Measurements from ENCODE around the gene STARD3.

STARD3 gene

DNA sequence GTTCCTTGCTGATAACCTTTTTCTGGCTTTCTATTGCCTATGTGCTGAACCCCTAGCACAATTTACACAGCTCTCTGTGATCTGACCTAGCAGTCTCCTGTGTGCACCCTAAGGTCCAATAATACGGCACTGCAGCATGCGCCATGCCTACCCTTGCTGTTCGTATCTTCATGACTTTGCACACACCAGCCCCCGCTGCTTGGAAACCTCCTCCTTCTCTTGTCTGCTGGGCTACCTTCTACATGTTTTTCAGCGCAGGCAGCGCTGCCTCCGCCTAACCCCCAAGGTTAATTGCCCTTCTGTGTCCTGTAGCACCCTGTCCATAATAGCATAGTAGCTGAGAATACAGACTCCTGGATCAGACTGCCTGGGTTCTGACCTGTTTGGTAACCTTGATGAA is 1.4 kb downstream of the STARD3 start:
- DNase-seq (ENCODE audit: low read depth in 3 of 3), result no peak

DNA sequence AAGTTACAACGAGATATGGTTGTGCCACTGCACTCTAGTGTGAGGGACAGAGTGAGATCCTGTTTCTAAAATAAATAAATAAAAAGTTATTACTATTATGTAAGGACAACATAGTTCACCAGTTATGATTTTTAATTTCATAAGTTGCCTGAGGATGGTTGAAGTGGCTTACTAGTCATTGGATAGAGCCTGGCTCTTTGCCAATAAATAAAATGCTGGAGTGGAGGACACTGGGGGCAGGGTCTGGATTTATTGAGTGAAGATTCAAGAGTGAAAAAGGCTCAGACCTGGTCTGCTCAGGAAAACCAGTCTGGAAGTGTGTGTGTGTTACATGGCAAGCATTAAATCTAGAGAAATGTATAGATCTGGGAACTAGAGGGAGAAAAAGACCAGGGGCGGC is 2.1 kb downstream of the STARD3 start:
- no peak for DNase-seq (ENCODE audit: low read depth in 3 of 3)

DNA sequence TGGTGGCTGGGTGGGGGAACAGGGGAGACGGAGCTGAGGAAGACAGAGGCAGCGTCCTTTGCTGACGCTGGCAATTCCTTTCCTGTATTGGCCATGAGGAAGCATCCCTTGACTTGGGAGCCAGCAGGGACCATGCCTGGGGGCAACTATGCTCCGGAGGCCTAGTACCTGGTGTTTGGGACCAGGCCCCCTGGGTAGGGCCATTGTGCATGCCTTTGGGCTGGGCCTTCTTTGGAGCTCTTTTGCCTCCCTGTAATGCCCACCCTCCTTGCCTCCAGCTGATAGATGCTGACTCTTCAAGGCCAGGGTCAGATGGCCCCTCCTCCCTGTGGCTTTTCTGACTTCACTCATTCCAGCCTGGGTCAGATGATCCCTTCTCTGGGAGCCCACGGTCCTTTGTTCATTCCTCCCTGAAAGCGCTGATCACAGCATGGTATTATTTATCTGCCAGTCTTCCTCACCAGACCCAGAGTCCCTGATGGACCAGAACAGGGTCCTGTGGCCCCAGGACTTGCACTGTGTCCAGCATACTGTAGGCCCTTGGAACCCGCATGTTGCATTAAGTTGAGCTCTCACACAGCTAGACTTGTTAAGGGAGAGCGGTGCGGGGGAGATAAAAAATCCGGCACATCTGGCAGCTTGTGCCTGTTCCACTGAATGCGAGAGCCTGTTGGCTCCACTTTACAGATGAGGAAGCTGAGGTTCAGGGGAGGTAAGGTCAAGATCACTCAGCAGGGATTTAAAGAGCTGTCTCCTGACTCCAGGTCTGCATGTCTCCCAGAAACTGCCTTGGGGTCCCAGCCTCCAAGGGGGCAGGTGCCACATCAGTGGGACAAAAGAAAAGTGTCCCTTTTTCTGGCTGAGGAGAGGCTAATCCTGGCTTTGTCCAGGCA is 2.9 kb downstream of the STARD3 start:
- DNase-seq (ENCODE audit: low read depth in 3 of 3), result no peak

DNA sequence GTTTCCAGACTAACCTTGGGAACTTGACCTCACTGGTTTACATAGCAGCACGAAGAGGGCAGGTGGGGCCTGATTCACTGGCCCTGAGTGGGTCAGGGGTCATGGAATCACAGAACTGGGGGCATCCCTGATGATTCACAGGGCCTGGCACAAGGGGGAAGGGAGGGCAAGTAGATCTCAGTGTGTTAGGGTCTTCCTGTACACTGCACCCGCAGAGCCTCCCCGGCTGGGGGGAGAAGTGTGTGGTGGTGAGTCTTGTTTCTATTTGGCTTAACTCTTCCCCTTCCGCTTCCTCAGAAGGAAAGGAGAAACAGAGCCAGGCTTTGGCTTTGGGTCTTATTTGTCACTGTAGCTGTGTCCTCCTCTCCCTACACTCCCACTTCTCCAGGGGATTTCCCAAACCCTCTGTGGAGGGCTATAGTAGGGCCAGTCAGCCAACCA is 3.7 kb downstream of the STARD3 start:
- no peak for DNase-seq (ENCODE audit: low read depth in 3 of 3)

DNA sequence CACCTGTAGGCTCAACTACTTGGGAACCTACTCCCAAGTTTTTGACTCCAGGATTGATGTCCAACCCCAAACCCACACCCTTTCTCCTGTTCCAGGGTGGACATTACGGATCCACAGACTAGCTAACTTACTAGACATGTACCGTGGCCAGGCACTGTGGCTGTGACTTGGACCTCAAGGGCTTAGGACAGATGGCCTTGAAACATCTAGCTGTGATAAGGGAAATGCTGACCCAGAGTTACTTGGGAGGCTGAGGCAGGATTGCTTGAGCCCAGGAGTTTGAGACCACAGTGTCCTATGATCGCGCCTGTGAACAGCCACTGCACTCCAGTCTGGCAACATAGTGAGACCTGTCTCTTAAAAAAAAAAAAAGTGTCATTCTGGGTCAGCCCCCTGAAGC is 4.2 kb downstream of the STARD3 start:
- no peak for DNase-seq (ENCODE audit: low read depth in 3 of 3)

DNA sequence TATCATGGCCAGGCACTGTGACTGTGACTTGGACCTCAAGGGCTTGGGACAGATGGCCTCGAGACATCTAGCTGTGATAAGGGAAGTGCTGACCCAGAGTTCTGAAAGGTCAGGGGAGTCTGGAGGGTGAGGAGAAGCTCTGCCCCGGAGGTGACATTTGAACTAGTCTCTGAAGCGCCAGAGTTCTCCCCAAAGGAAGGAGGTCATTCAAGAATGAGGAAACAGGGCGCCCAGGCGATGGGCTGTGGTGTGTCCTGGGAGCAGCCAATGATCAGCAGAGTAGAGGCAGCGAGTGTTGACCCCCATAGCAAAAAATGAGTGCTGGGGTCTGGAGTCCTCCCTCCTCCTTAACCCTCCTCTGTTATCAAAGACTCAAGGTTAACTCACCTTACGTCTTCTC is 4.9 kb downstream of the STARD3 start:
- no peak for DNase-seq (ENCODE audit: low read depth in 3 of 3)

DNA sequence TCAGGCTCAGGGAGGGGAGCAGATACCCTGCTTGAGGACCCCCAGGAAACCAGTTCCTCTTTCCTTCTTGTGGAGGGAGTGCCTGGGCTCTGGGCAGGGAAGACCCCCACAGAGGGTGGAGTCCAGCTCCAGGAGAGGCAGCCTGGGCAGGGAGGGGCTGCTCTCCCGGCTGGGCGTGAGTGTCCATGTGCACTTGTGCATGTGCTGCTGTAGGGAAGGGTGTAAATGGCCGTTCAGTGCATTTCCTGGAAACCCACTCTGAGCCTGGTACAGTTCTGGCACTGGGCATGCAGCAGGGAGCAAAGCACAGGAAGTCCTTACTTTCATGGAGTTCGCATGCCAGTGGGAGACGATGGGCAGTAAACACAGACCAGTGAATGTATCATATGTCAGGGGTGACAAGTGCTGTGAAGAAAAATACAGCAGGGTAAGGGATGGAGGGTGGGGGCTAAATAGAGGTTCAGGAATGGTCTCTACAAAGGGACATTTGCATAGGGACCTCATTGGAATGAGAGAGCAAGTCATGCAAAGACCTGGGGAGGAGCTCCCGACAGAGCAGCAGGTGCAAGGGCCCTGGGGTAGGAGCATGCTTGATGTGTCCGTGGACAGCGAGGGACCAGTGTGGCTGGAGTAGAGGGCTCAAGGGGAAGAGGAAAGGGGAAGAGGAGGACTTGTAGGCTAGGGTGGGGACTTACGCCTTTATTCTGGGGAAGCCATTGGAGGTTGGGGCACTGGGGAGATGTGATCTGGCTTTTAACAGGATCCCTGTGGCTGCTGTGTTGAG is 5.5 kb downstream of the STARD3 start:
- DNase-seq (ENCODE audit: low read depth in 3 of 3), result no peak

DNA sequence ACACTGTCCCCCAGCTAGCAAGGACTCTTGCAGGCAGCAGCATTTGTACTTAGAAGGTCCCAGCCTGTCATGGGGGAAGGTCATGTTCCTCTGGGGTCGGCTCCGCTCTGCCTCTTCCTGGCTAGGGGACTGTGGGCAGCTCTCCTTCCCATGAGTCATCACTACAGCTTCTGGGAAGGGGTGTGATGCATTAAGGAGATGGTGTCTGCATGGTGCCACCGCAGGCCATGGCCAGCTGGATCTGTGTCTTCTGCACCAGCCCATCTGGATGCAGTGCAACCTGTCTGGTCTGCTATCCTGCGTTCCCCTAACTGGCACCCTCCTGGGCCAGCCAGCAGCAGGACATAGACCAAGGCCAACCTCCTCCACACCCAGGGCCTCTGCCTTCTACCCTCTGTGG is 6.3 kb downstream of the STARD3 start:
- DNase-seq (ENCODE audit: low read depth in 3 of 3), result no peak

DNA sequence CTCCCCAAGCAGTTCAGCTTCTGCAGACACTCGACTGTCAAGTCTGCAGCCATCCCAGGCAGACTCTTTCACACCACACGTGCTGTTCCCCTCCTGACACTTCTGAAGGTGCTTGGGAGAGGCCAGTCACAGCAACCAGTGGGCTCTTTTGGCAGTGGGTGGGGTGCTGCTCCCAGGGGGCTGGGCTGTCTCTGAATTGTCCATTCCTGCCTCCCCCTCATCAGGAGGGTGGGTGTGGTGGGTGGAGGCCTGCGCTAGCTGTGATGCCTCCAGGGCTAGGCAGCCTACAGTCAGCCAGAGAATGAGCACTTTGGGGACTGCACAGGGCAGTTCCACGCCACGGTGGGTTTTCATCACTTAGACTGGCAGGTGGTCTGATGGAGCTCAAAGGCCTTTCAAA is 10.3 kb downstream of the STARD3 start:
- no peak for DNase-seq (ENCODE audit: low read depth in 3 of 3)

DNA sequence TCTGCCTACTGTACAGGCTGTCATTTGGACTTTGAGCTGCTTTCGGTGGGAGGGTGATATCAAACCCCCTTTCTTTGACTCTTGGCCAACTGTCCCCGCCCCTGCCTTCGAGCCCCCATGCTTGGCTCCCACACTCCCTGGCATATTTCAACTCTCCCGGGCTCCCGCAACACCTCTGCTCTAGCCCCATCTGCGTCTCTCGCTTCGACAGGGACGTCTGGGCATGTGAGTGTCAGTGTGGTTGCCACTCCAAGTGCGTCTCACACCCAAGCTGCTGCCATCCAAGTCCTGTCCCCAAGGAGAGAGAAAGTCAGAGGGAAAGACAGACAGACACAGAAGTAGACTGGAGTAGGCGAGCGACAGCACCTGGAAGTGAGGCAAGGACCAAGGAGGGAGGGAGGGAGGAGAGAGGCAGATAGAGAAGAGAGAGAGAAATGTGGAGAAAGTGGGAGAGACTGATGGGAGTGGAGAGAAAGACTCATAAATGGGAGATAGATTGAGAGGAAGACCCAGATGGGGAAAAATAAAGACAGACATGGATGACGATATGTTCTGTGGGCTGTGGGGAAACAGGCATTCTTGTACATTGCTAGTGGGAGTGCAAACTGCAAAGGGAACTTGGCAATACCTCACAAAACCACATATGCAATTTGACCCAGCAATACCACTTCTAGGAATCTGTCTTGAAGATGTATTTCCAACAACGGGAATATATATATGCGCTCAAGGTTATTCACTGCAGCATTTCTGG is 11.8 kb downstream of the STARD3 start:
- DNase-seq (ENCODE audit: low read depth in 3 of 3), result no peak

DNA sequence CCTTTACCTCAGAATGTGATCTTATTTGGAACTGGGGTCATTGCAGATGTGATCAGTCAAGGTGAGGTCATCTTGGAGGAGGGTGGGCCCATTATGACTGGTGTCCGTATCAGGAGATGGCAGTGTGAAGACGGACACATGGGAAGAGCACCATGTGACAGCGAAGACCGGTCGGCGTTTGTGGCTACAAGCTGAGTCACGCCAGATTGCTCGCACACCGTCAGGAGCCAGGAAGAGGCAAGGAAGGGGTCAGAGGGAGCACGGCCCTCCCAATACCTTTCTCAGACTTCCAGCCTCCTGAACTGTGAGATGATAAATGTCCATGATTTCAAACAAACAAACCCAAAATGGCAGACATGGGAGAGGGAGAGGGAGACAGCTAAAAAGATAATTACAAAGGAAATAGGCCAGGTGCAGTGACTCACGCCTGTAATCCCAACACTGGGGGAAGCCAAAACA is 13.2 kb downstream of the STARD3 start:
- no peak for DNase-seq (ENCODE audit: low read depth in 3 of 3)

DNA sequence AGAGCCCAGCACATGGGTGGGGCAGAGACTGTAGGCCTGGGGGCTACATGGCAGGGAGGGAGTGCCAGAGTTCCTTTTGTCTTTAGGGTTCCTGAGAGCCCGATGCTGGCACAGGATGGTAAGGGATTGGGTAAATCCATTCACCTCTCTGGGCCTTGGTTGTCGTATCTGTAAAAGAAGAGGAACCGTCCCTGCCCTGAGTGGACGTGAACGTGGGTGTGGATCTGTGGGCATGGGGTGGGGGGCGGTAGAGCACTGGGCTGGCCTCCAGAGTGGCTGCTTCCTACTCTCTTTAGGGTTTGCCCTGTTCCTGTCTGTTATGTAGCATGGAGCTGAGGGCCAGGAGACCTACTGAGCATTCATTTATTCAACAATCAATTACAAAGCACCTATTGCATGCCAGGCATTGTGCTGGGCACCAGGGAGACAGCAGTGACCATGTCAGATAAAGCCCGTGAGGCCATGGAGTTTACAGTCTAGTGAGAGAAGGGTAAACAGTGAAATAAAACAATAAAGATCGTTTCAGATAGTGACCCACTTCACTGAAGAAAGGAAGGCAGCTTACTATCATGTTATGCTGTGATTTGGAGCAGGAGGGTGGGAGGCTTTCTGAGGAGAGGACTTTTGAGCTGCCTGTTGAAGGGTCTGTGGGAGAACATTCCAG is 15.1 kb downstream of the STARD3 start:
- no peak for DNase-seq (ENCODE audit: low read depth in 3 of 3)

DNA sequence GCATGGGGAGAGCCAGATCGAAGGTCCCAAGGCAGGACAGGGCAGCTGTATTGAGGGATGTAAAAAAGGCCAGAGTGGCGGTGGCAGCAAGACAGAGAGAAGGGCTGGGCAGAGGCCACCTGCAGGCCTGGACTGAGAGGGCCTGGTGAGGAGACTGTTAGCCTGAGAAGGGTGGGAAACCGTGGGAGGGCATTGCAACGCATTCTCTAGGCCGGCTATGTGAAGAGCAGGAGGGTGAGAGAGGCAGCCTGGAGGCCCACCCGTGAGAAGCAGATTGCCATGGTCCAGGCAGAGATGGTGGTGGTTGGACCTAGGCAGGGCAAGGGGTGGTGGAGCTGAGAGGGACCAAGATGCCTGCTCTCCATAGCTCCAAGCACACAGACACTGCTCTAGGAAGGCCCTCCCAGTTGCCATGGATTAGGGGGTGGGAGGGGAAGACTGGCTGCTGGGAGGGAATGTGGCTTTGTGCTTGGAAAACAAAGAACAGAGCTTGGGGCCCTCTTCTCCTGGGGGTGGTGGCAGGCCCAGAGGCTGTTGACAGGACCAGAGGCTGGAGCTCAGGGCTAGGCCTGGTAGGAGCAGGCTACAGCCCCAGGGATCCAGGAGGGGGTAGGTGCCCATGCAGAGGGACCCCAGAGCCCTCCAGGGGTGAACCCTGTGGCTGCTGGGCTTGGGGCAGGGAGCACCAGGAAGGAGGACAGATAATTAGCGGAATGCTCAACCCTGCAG is 15.8 kb downstream of the STARD3 start:
- DNase-seq (ENCODE audit: low read depth in 3 of 3), result no peak

DNA sequence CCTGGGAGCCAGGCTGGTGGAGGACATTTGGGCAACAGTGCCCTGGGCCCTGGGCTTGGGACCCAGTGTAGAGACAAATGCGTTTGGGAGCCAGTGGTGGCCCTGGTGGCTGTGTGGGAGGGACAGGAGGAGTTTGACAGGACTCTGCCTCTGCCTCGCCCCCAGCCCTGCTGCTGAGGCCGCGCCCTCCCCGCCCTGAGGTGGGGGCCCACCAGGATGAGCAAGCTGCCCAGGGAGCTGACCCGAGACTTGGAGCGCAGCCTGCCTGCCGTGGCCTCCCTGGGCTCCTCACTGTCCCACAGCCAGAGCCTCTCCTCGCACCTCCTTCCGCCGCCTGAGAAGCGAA is 16.3 kb downstream of the STARD3 start:
- DNase-seq (ENCODE audit: low read depth in 3 of 3), result no peak

DNA sequence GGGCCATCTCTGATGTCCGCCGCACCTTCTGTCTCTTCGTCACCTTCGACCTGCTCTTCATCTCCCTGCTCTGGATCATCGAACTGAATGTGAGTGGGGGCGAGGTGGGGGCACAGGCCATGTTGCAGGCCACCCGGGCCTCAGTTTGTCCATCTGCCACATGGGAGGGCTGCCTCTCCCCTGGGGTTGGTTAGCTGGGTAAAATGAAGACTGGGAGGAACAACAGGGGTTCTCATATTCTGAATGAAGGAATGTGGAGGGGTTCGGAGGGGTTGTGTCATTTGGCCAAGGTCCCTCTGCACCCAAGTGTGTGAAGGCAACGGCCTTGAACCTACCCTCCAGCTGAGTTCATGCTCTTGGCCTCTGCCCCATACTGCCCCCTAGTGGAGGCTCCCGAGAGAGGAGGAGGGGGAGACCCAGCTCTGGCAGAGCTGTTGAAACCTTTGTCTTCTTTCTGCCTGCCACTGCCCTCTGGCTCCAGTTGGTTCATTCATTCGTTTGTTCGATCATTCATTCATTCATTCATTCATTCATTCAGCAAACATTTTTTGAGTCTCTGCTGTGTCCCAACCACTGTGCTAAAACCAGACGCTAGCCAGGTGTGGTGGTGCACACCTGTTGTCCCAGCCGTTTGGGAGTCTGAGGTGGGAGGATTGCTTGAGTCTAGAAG is 16.9 kb downstream of the STARD3 start:
- DNase-seq (ENCODE audit: low read depth in 3 of 3), result peak; percentile 65 to 79 (median 77)

DNA sequence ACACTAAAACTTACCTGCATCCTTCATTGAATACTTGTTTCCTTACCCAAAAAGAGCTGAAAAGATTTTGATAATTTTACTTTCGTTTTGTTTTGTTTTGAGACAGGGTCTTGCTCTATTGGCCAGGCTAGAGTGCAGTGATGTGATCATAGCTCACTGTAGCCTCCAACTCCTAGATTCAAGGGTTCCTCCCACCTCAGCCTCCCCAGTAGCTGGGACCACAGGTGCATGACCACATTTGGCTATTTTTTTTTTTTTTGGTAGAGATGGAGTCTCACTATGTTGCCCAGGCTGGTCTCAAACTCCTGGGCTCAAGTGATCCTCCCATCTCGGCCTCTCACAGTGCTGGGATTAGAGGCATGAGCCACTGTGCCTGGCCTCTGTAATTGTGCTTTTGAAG is 18.2 kb downstream of the STARD3 start:
- no peak for DNase-seq (ENCODE audit: low read depth in 3 of 3)

DNA sequence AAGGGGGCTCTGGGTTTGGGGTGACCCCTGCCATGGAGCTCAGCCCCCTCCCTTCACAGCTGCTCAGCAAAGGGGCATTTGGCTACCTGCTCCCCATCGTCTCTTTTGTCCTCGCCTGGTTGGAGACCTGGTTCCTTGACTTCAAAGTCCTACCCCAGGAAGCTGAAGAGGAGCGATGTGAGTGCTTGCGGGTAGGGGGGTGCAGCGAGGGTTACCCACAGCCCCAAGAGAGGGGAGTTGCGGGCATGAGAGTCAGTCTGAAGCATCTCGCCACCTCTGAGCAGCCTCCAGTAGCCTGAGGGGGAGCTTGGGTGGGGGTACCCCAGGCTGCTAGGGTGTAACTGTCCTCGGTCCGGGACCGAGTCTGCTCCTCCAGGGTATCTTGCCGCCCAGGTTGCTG is 21.4 kb downstream of the STARD3 start:
- DNase-seq (ENCODE audit: low read depth in 3 of 3), result no peak

DNA sequence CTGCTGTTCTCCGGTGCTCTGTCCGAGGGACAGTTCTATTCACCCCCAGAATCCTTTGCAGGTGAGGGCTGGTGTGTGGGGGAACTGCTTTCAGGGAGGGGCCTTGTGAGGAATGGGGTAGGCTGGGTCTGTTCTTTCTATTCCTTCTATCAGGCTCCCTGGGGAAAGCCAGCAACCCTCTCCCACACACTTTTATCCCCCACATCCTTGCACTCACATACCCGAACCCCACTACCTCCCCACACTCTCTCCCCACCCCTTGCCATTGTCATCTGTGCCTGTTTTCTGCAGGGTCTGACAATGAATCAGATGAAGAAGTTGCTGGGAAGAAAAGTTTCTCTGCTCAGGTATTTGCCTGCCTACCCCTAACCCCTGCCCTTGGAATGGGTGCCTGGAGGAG is 21.8 kb downstream of the STARD3 start:
- no peak for DNase-seq (ENCODE audit: low read depth in 3 of 3)

DNA sequence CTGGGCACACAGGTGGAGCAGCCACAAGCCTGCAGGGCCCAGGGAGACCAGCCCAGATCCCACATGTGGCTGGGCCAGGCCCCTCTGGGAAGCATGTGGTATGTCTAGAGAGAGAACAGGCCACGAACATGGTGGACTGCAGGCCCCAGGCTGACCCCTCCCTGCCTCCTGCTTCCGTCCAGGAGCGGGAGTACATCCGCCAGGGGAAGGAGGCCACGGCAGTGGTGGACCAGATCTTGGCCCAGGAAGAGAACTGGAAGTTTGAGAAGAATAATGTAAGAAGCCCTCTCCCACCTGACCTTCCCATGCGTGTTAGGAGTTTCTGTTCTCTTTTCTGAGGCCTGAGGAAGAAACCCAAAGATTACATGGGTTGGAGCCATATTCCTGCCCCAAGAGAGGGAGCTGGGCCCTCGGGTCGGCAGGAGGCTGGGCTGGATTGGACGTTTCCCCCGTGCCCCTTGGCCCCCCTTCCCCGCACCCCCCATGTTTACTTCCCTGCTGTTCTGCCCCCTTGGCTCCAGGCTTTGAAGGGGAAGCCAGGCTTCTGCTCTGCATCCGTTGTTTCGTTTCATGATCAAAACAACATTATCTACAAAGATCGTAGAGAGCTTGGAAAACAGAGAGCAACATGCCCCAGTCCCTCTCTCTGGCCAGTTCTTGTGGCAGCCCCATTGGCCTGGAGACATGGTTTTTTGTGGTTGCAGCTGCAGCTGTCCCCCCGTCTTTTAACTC is 22.5 kb downstream of the STARD3 start:
- DNase-seq (ENCODE audit: low read depth in 3 of 3), result no peak

DNA sequence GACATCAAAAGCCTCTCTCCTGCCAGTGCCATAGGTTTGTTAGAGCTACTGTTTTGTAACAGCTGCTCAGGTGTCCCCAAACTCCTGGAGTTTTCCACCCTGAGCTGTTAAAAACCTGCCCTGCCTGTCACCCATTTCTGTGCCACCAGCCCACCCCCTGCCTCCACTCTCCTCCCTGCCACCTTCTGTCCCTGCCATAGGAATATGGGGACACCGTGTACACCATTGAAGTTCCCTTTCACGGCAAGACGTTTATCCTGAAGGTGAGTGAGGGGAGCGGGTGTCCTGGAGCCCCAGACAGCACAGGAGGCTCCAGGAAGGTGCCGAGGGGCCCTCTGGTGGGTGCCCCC is 23.0 kb downstream of the STARD3 start:
- no peak for DNase-seq (ENCODE audit: low read depth in 3 of 3)

All from stimulated activated CD4-positive, alpha-beta T cell treated with anti-CD3 and anti-CD28 coated beads, TNF-alpha, amount 100 ng/mL, for 48 hours (primary cell).